ENCODE data around the gene PATL1. TPM values are rescaled to one million over a fixed set of nuclear protein-coding genes. Genes with fewer than 3 reads are reported as not detected.

PATL1 gene
- polyA plus RNA-seq, 1 experiment: 43.9 TPM

GRCh38 chr11:59610289-59610688, 58.5 kb downstream of the PATL1 start:
- peaks cover 2% of the 10 kb centered on the region; the same call in 1 of the 2 replicates for H3K9me3 ChIP-seq (ENCODE audit: control insufficient read depth, insufficient read depth, low read length)
- no peak overlapping the region for H3K4me3 ChIP-seq (ENCODE audit: low read depth, low read length)
- H3K27ac ChIP-seq (ENCODE audit: low read depth, low read length): no peak overlapping the region
- no peak for DNase-seq (ENCODE audit: low read depth, low spot score)
- ChIA-PET CTCF (interaction anchor here (2.0 kb wide), 1 partner anchor 73 kb away, joined by 4 read pairs; no protein-coding TSS in a partner anchor), POLR2A (no interaction called here)
- TF ChIP-seq CTCF (IDR thresholded peaks at IDR 0.05; ENCODE audit: low read depth, low read length): no peak
- H3K27me3 ChIP-seq (ENCODE audit: control insufficient read depth, insufficient read depth, low read length): no peaks in the 10 kb centered on the region

- no peak for DNase-seq (ENCODE audit: low read depth, low spot score)
- ChIA-PET POLR2A (no interaction called here), CTCF (no interaction called here)
- no peak overlapping the region for H3K4me3 ChIP-seq (ENCODE audit: low read depth, low read length)
- H3K27me3 ChIP-seq (ENCODE audit: control insufficient read depth, insufficient read depth, low read length): no peaks in the 10 kb centered on the region
- no peak overlapping the region for H3K27ac ChIP-seq (ENCODE audit: low read depth, low read length)
- H3K9me3 ChIP-seq (ENCODE audit: control insufficient read depth, insufficient read depth, low read length): no peaks in the 10 kb centered on the region
- no peak for TF ChIP-seq CTCF (IDR thresholded peaks at IDR 0.05; ENCODE audit: low read depth, low read length)
Observed at GRCh38 chr11:59607703-59608454, 61.0 kb downstream of the PATL1 start.

GRCh38 chr11:59602432-59602831, 66.4 kb downstream of the PATL1 start:
- no peak overlapping the region for H3K27ac ChIP-seq (ENCODE audit: low read depth, low read length)
- POLR2A ChIA-PET: no interaction called here
- H3K9me3 ChIP-seq (ENCODE audit: control insufficient read depth, insufficient read depth, low read length): no peaks in the 10 kb centered on the region
- TF ChIP-seq CTCF (IDR thresholded peaks at IDR 0.05; ENCODE audit: low read depth, low read length): no peak
- CTCF ChIA-PET: no interaction called here
- DNase-seq (ENCODE audit: low read depth, low spot score): no peak
- H3K27me3 ChIP-seq (ENCODE audit: control insufficient read depth, insufficient read depth, low read length): no peaks in the 10 kb centered on the region
- H3K4me3 ChIP-seq (ENCODE audit: low read depth, low read length): no peak overlapping the region

DNA sequence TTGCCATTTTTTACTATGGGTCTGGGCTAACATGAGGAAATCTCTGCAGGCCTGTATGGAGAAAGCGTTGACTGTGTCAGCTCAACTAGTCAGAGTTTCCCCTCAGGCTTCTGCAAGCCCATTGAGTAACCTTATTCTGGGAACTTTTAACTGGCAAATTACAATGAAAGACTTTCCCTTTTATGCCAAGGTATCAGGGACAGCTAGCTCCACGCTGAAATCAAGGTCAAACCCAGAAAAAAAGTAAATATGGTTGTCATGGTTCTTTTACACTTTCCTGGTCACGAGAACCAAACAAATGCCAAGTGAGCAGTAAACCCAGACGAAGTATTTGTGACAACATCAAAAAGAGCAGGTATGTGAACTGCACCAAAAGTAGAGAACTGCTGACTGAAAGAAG, 67.0 kb downstream of the PATL1 start:
- POLR2A ChIA-PET: no interaction called here
- H3K27me3 ChIP-seq (ENCODE audit: control insufficient read depth, insufficient read depth, low read length): no peaks in the 10 kb centered on the region
- CTCF ChIA-PET: no interaction called here
- no peak for DNase-seq (ENCODE audit: low read depth, low spot score)
- TF ChIP-seq CTCF (IDR thresholded peaks at IDR 0.05; ENCODE audit: low read depth, low read length): no peak
- no peaks in the 10 kb centered on the region for H3K9me3 ChIP-seq (ENCODE audit: control insufficient read depth, insufficient read depth, low read length)
- H3K4me3 ChIP-seq (ENCODE audit: low read depth, low read length): no peak overlapping the region
- H3K27ac ChIP-seq (ENCODE audit: low read depth, low read length): no peak overlapping the region

DNA sequence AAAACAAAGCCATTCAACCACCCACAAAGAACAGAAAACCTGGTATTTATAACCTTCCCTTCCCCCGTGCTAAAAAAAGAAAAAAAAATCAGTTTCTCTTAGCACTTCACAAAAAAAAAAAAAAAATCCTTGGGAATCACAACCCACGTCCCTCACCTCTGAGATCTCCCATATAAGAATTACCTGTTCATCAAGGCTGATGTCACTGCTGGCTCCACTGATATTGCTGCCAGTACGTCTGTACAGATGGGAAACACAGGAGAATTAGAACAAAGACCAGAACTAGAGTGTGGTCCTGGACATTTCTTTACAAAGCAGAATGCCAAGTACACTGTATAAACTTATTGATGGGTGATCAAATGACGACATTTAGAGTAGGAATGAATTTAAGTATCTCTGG, 68.2 kb downstream of the PATL1 start:
- POLR2A ChIA-PET: no interaction called here
- Histone ChIP-seq H3K27ac (ENCODE audit: low read depth, low read length) (no peak overlapping the region), H3K4me3 (ENCODE audit: low read depth, low read length) (no peak overlapping the region), H3K27me3 (ENCODE audit: control insufficient read depth, insufficient read depth, low read length) (no peaks in the 10 kb centered on the region), H3K9me3 (ENCODE audit: control insufficient read depth, insufficient read depth, low read length) (no peaks in the 10 kb centered on the region)
- no peak for DNase-seq (ENCODE audit: low read depth, low spot score)
- no peak for TF ChIP-seq CTCF (IDR thresholded peaks at IDR 0.05; ENCODE audit: low read depth, low read length)
- CTCF ChIA-PET: interaction anchor here (0.7 kb wide), 1 partner anchor 493 kb away, joined by 3 read pairs; no protein-coding TSS in a partner anchor
